PC-3 (cell line): ENCODE measurements around the gene LRP5. TPM values are rescaled to one million over a fixed set of nuclear protein-coding genes. Genes with fewer than 3 reads are reported as not detected.

Experiments
- ATAC-seq: fragments of 200-7000 bp; cut with Tn5 transposase; 2 replicates; pipeline ENCODE4 v1.9.1; 2020; ENCODE audit warnings: mild to moderate bottlenecking, moderate library complexity
- BruUV-seq: library from RNA; stranded (reverse); fragments of 400-500 nt; replicated peaks from 2 replicates; lab custom pipeline; 2021; lab: Mats Ljungman, UMichigan
- CTCF ChIA-PET: fragments of 300-600 bp; sonication (Branson Sonifier 250); formaldehyde crosslinking; loops from one replicate; lab custom pipeline; 2022; ENCODE audit warnings: antibody characterized with exemption; lab: Charles Lee
- POLR2A ChIA-PET: fragments of 300-600 bp; sonication (Branson Sonifier 250); formaldehyde crosslinking; loops from one replicate; lab custom pipeline; 2022; ENCODE audit warnings: antibody characterized with exemption; ENCODE audit not compliant: unreplicated experiment; lab: Charles Lee
- DNase-seq: peaks from one replicate; pipeline ENCODE4 v3.0.0-alpha.2; 2015
- H2AFZ ChIP-seq: fragments of 300-600 bp; sonication (generic); 2 replicates; pipeline ENCODE4 v1.6.0; 2016; ENCODE audit warnings: antibody characterized with exemption, low read length
- H3F3A ChIP-seq: fragments of 300-600 bp; sonication (generic); one replicate; pipeline ENCODE4 v1.6.0; 2017; ENCODE audit warnings: antibody characterized with exemption, low read length, control low read depth, mild to moderate bottlenecking; ENCODE audit not compliant: unreplicated experiment
- H3K27ac ChIP-seq: fragments of 300-600 bp; sonication (generic); 2 replicates; pipeline ENCODE4 v1.5.1; 2016; ENCODE audit warnings: mild to moderate bottlenecking, low read length
- H3K27me3 ChIP-seq: fragments of 300-600 bp; sonication (generic); 2 replicates; pipeline ENCODE4 v1.6.1; 2016; ENCODE audit warnings: low read length, mixed read lengths
- H3K36me3 ChIP-seq: fragments of 300-600 bp; sonication (generic); 2 replicates; pipeline ENCODE4 v1.6.1; 2016; ENCODE audit warnings: low read depth, mixed run types, low read length, mixed read lengths
- H3K4me1 ChIP-seq: fragments of 300-600 bp; sonication (generic); 2 replicates; pipeline ENCODE4 v1.5.1; 2016; ENCODE audit warnings: low read length; ENCODE audit not compliant: insufficient read depth
- H3K4me2 ChIP-seq: fragments of 300-600 bp; sonication (generic); 2 replicates; pipeline ENCODE4 v1.6.0; 2016; ENCODE audit warnings: low read length
- H3K4me3 ChIP-seq: fragments of 300-600 bp; sonication (generic); 2 replicates; pipeline ENCODE4 v1.5.1; 2016; ENCODE audit warnings: mild to moderate bottlenecking, low read length, mixed read lengths
- H3K79me2 ChIP-seq: fragments of 300-600 bp; sonication (generic); 2 replicates; pipeline ENCODE4 v1.6.1; 2017; ENCODE audit warnings: low read length, mixed read lengths
- H3K9ac ChIP-seq: fragments of 300-600 bp; sonication (generic); 2 replicates; pipeline ENCODE4 v1.6.0; 2016; ENCODE audit warnings: mild to moderate bottlenecking, low read length
- H3K9me2 ChIP-seq: fragments of 300-600 bp; sonication (generic); replicated peaks from 2 replicates; pipeline ENCODE4 v1.6.1; 2016; ENCODE audit warnings: mixed run types, low read length, mixed read lengths
- H3K9me3 ChIP-seq: fragments of 300-600 bp; sonication (generic); 2 replicates; pipeline ENCODE4 v1.6.1; 2016; ENCODE audit warnings: low read length, mixed read lengths
- H4K20me1 ChIP-seq: fragments of 300-600 bp; sonication (generic); 2 replicates; pipeline ENCODE4 v1.6.1; 2016; ENCODE audit warnings: low read length, mixed read lengths
- CTCF ChIP-seq: fragments of 300-600 bp; sonication (generic); conservative IDR thresholded peaks from 2 replicates; pipeline ENCODE4 v1.5.1; 2017; ENCODE audit warnings: antibody characterized with exemption, low read depth, mild to moderate bottlenecking, low read length
- EZH2 ChIP-seq: fragments of 300-600 bp; sonication (generic); IDR thresholded peaks from one replicate; pipeline ENCODE4 v1.6.1; 2017; ENCODE audit warnings: antibody characterized with exemption, mild to moderate bottlenecking, low read length; ENCODE audit not compliant: unreplicated experiment
- EZH2phosphoT487 ChIP-seq: fragments of 300-600 bp; sonication (generic); IDR thresholded peaks from 2 replicates; pipeline ENCODE4 v1.6.1; 2018; ENCODE audit warnings: mild to moderate bottlenecking, antibody characterized with exemption, low read length, borderline replicate concordance
- intact Hi-C: fragments of 100-400 bp; cut with micrococcal nuclease; formaldehyde crosslinking; loops from 2 replicates; pipeline ENCODE4 v1.9.0; 2023
- total RNA-seq: library from RNA; depleted of rRNA; stranded (reverse); fragments of >200 nt; gene quantifications from 2 replicates; pipeline ENCODE4 v1.2.3, GENCODE V29; 2014

Gene LRP5
- total RNA-seq, 1 experiment from 2014 or later, result 64.3 TPM

DNA sequence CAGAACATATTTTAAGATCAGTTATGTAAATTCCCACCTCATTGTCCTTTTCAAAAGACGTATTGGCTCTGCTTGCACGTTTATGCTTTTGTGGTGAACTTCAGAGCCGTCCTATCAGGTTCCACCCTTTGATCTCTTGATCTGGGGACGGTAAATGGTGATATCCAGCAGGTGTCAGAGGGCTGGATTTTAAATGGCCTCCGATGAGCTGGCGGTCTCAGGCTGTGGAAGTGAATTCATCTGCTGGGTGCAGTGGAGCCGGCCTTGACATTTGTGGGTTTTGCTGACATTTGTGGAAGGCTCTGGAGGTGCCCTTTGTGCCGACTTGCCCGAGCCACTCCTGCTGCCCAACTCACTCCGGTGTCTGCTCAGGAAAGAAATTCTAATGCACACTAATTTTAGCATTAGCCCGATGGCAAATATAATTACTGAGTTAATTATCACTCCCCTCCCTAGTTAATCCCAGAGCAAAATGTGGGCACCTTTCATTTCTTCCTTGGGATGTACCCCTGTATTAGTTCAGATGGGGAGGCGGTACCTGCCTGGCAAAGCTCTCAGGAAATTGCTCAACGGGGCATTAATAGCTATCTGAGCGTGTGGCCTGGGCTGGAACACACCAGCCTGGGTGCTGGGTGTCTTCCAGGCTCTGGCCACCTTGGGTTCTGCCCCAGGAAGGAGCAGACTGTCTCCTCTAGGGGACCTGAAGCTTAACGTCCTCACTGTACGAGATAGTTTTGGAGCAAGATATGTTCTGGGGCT lies 9.1 kb downstream of the LRP5 start:
- Histone ChIP-seq H3K9ac (no peak overlapping the region), H3K79me2 (peaks cover 100% of the 10 kb centered on the region), H3F3A (no peaks in the 10 kb centered on the region), H3K27me3 (no peaks in the 10 kb centered on the region), H3K4me1 (peaks cover 11% of the 10 kb centered on the region), H2AFZ (no peak overlapping the region), H4K20me1 (peaks cover 47% of the 10 kb centered on the region), H3K9me3 (no peaks in the 10 kb centered on the region), H3K9me2 (no peaks in the 10 kb centered on the region), H3K4me2 (no peak overlapping the region), H3K27ac (no peak overlapping the region), H3K4me3 (no peak overlapping the region), H3K36me3 (no peaks in the 10 kb centered on the region)
- ChIA-PET CTCF (no interaction called here), POLR2A (no interaction called here)
- ATAC-seq (peak; percentile 27; the same call in 1 of the 2 replicates), DNase-seq (no peak)
- intact Hi-C loops, result no loop called here
- TF ChIP-seq EZH2 (no peak), CTCF (no peak), EZH2phosphoT487 (no peak)
- BruUV-seq, result no TSS peak

DNA sequence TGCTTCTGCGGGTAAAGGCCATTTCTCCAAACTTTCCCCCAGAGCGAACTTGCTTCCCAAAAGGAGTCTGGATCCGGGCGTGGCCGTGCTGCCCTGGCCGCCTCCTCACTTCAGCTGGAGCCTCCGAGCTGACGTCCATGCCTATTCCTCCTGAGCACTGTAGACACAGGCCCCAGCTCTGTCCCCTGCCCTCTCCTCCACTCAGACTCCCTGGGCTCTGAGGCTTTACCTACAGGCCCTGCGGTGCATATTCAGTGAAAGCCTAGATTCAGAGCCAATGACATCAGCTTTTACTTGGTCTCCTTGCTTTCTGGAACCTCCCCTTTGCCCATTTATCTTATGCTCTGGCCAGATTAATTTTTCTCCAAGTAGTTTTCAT lies 9.7 kb downstream of the LRP5 start:
- no peaks in the 10 kb centered on the region for H3K27me3 ChIP-seq
- ChIA-PET CTCF (no interaction called here), POLR2A (no interaction called here)
- H3K9me3 ChIP-seq, result no peaks in the 10 kb centered on the region
- ATAC-seq (no peak), DNase-seq (no peak)
- no peaks in the 10 kb centered on the region for H3K36me3 ChIP-seq
- no peak overlapping the region for H3K4me3 ChIP-seq
- no peak for TF ChIP-seq EZH2
- TF ChIP-seq CTCF, result no peak
- no peak for TF ChIP-seq EZH2phosphoT487
- H3K27ac ChIP-seq, result no peak overlapping the region
- peaks cover 100% of the 10 kb centered on the region for H3K79me2 ChIP-seq
- H3K4me2 ChIP-seq, result no peak overlapping the region
- no peak overlapping the region for H2AFZ ChIP-seq
- H4K20me1 ChIP-seq, result peaks cover 41% of the 10 kb centered on the region
- peaks cover 6% of the 10 kb centered on the region for H3K4me1 ChIP-seq
- H3K9ac ChIP-seq, result no peak overlapping the region
- intact Hi-C loops, result no loop called here
- no peaks in the 10 kb centered on the region for H3K9me2 ChIP-seq
- BruUV-seq, result no TSS peak
- no peaks in the 10 kb centered on the region for H3F3A ChIP-seq

DNA sequence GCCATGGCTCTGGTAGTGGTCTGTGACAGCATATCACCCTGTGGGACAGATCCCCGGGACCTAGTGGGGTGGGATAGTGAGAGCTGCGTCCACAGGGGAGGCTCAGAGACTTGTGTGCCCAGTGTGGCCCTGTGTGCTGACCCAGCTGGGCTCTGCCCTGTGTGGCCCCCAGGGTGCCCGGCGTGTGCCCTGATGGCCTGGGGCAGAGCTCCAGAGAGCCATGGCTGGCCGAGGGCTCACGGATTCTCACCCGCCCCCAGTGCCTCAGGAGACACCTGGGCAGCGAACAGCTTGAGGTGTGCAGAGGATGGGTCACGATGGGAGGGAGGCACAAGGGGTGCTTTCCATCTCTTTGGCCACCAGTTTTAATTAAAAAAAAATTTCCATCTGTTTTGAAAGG lies 11.8 kb downstream of the LRP5 start:
- Histone ChIP-seq H3K36me3 (no peaks in the 10 kb centered on the region), H3K27me3 (no peaks in the 10 kb centered on the region), H4K20me1 (peaks cover 34% of the 10 kb centered on the region), H3K9me2 (no peaks in the 10 kb centered on the region), H3K79me2 (peaks cover 100% of the 10 kb centered on the region), H3F3A (no peaks in the 10 kb centered on the region), H3K27ac (no peak overlapping the region), H2AFZ (no peak overlapping the region), H3K4me1 (no peaks in the 10 kb centered on the region; the same call in 1 of the 2 replicates), H3K9ac (no peak overlapping the region), H3K4me3 (no peak overlapping the region), H3K9me3 (no peaks in the 10 kb centered on the region), H3K4me2 (no peak overlapping the region)
- ChIA-PET CTCF (no interaction called here), POLR2A (no interaction called here)
- intact Hi-C loops, result no loop called here
- ATAC-seq (no peak), DNase-seq (no peak)
- TF ChIP-seq CTCF (no peak), EZH2 (no peak), EZH2phosphoT487 (no peak)
- BruUV-seq, result no TSS peak
